HG03196 (cell line): Measurements from ENCODE around the gene CD276.
"Not testable (repeated sequence)": the region's sequence is repeated elsewhere in the genome, so short reads cannot be mapped to it uniquely, and the experiment has no call there.

Experiments used
- ATAC-seq: cut with Tn5 transposase; IDR thresholded peaks from one replicate; pipeline ENCODE4 v1.9.1; 2021; ENCODE audit not compliant: unreplicated experiment

Gene CD276

DNA sequence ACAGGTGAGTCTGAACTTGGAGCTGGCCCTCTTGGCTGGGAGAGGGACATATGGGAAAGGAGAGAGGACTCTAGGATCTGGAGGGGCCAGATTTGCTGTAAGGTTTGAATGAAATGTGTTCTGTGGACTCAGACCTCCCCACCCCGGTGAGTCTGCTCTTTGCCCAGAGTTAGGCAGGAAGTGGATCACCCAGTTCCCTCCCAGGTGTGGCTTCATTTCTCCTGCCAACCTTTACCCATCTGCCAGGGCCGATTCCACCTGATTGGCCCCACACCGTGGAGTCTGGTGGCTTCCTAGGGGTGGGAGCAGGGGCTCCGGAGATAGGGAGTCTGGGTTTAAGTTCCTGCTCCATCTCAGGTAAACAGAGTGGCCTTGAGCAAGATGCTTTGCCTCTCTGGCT lies 25.5 kb downstream of the CD276 start:
- ATAC-seq, result no peak

GRCh38 chr15:73710321-73710720 lies 26.1 kb downstream of the CD276 start:
- no peak for ATAC-seq

DNA sequence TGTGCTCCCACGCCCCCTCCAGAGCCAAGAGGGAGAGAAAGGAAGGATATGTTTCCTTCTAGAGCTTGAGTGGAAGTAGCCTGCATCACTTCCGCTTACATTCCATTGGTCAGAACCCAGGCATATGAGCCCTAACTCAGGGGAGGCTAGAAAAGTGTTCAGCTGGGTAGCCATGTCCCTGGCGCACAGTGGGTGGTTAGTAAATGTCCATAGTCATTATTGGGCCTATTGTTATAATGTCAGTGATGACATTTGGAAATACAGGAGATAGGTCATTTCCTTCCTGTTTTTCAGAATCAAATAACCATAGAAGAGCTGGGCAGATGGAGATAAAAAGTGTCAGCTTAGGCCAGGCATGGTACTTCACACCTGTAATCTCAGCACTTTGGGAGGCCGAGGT lies 27.3 kb downstream of the CD276 start:
- ATAC-seq, result no peak

- no peak for ATAC-seq
These were observed 27.9 kb downstream of the CD276 start for GRCh38 chr15:73712107-73712506.

GRCh38 chr15:73714695-73715301 lies 30.6 kb downstream of the CD276 start:
- no peak for ATAC-seq

DNA sequence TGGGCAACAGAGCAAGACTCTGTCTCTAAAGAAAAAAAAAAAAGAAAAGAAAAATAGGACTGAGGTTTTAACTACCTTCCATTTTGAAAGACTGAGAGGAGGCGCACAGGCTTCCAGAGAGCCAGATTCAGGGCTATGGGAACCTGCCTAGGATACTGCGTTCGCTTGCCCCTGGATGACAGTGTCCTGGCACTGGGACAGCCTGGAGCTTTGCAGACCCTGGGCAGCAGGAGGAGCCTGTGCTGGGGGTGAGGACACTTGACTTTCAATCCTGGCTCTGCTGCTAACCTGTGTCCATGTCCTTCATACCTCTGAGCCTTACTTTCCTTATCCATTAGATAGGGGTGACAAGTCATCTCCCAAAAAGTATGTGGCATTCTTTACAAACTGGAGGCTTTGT lies 31.2 kb downstream of the CD276 start:
- no peak for ATAC-seq

DNA sequence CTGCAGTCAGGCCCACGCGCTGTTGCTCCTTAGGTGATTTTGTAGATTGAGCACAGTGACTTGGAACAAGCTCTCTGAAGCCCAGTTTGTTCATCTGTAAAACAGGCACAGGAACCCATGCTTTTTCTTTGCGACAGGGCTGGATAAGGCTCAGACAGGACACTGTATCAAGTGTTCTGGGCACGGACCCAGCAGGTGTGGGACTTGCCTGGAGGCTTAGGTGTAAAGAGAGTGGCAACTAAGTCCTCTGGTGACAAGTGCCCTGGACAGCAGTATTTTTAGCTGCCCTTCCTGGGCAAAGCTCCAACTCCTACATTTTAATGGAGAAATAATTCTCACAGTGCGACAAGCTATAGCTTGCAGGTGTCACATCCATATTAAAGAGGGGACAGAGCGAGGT lies 32.2 kb downstream of the CD276 start:
- no peak for ATAC-seq

- no peak for ATAC-seq
These were observed 33.0 kb downstream of the CD276 start for GRCh38 chr15:73717206-73717605.

DNA sequence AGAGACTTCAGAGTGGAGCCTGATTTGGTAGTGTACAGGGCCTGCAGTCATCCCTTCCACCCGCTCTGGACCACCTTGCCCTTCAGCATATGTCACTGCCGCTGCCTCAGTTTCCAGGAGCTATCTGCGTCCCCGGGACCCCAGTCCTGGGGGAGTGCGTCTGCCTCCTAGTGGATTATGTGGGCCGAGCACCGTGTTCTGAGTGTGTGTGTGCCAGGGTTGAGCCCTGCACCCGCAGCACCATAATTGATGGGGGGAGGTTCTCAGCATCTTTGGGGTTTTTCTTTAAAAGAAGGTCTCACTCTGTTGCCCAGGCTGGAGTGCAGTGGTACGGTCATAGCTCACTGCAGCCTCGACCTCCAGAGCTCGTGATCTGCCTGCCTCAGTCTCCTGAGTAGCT lies 33.6 kb downstream of the CD276 start:
- no peak for ATAC-seq

DNA sequence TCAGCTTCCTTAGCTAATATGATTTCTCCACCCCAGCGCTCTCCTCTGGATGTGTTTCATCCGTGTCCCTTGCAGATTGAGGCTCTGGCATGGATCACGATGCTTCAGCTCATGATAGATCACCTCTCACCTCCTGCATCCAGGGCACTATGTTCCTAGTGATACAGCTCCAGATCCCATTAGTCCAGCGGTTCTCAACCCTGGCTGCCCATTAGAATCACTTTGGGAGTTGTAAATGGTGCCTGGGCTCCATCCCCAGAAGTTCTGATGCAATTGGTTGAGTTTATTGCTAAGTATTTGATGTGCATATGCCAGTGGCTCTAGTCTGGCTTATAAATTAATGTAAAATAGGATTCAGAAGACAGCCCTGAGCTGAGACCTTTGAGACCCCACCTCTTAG lies 34.5 kb downstream of the CD276 start:
- ATAC-seq, result no peak

GRCh38 chr15:73722425-73722824 lies 38.2 kb downstream of the CD276 start:
- no peak for ATAC-seq

DNA sequence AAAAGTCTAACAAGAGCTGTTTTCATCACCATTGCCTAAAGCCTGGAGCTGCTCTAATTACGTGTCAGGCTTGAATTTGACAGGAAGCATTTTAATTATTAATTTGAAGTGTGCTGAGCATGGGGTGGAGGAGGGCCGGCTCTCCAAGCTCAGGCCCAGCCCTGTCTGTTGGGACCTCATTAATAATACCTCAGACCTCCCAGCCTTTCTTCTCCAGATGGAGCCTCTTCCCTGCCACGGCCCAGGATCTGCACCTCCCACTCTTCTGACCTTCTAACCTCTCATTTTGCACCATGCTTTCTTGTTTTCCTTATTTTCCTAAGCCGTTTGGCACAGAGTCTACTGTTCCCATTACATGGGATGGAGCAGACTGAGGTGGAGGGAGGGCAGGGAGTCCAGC lies 39.0 kb downstream of the CD276 start:
- no peak for ATAC-seq

DNA sequence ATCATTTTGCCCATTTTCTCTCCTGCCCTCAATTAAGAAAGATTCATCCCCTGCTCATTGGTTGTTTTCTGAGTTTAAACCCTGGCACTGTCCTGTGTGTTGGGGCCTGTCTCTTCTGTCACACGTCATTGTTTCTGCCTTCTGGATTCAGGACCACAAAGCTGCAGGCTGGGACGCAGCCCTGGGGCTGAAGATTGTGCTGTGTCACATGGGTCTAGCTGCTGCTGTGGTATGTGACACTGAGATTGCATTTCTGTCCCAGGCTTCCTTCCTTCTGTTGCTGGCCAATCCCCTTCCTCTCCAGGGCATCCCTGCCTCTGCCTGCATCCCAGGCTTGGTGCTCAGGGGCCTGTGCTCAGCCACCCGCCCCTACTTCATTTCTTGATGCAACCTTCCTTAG lies 40.0 kb downstream of the CD276 start:
- no peak for ATAC-seq

DNA sequence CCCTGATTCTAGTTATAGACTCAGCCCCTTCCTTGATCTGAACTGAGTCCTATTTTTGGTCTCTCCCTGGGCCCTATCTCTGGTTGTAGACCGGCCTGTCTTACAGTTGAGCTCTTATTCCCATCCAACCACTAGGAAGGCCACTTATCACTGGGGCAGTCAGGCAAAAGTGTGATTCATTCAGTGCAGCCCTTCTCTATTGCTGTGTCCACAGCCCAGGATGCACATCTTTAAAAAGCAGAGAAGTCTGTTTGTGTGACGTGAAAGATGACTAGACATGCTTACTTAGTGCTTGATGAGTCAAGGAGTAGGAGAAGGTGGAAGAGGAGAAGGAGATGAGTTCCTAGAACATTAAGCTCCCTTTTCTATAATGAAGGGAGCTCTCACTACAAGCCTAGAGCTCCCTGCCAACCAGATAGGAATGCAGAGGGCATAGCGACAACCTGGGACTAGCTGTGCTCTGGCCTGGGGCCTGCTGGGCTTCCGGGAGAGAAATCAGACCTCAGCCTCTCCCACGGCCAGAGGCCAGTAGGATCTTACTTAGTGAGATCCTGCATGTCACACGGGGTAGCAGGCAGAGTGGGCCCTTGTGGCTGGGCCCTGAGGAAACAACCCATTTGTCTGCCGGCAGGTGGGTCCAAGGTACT lies 43.3 kb downstream of the CD276 start:
- ATAC-seq, result no peak

DNA sequence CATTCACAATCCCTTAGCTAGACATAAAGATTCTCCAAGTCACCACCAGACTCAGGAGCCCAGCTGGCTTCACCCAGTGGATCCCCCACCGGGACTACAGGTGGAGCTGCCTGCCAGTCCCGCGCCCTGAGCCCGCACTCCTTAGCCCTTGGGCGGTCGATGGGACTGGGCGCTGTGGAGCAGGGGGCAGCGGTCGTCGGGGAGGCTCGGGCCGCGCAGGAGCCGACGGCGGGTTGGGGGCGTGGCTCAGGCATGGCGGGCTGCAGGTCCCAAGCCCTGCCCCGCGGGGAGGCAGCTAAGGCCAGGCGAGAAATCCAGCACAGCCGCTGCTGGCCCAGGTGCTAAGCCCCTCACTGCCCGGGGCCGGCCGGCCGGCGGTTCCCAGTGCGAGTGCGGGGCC lies 47.9 kb downstream of the CD276 start:
- ATAC-seq, result not testable (repeated sequence)

- no peak for ATAC-seq
These were observed 48.7 kb downstream of the CD276 start for GRCh38 chr15:73732930-73733329.

GRCh38 chr15:73737535-73737934 lies 53.4 kb downstream of the CD276 start:
- ATAC-seq, result no peak

GRCh38 chr15:73740152-73741048 lies 56.2 kb downstream of the CD276 start:
- ATAC-seq, result no peak

DNA sequence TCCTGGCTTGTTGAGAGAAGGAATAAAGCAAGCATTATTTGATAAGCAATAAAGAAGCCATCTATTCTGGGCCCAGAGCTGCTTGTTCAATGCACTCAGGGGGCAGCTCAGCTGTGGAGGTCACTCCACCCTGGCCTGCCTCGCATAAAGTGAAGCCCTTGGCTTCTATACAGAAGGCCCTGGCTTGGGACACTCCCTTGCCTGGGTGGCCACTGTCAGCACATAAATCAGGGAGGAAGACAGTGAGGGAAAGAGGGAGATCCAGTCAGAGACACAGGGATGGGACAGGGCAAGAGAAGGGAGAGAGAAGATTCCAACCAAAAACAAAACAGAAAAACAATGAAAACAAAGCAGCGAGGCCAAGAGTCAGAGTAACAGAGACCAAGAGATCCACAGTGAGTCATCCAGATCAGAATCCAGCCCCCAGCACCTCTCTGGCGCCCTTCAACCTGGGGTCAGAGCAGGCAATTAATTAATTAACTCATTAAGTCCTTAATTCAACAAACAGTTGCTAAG lies 57.2 kb downstream of the CD276 start:
- no peak for ATAC-seq

DNA sequence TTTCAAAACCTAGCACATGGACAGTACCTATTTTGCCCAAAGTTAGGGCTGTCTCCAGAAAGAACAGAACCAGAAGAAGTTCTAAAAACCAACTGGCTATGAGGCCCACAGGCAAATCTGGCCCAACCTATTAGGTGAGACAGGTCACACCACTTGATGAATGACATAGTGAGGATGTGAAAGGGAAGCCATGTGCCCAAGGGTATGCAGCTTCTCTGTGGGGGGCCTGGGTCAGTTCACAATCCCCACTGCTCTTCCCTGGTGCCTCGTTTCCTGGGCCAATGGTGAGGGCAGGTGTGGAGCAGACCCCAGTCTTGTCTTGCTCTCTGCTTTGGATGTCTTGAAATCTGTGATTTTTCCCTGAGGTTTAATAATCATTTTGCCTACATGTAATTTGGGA lies 60.1 kb downstream of the CD276 start:
- no peak for ATAC-seq

DNA sequence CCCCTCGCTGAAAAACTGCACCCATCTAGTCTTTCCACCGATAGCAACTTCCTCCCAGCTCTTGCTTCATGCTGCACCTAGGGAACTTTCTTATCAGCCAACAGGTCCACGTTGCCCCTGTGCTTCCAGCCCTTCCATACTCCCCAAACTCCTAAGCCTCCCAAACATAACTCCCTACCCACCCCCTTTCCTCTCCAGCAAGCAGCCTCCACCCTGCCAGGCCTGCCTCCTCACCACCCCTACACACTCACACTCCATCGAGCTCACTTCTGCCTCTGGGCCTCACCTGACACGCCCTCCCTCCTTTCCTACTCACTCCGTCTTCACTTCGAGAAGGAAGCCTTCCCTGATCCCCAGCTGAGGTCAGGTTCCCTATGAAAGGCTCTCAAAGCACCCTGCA lies 60.9 kb downstream of the CD276 start:
- ATAC-seq, result no peak

DNA sequence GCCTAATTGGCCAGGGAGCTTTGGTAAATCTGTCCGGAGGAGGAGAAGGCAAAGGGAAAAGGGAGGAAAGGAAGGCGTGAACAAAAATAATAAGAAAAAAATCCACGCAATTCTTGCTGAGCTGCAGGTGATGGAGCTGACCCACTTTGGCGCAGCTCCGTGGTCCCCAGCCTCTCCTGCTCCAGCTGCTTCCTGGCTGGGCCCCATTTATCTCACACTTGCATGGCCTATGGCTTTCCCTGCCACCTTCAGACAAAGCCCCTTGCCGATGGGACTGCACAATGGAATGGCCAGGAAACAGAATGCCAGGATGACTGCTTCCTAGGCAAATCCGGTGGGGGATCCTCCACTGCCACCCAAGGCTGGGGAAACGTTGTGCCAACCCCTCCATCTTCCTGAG lies 62.1 kb downstream of the CD276 start:
- ATAC-seq, result no peak
